GM12891 (cell line): ENCODE measurements around the gene TMX1.

Experiments
- POLR2A ChIP-seq: IDR thresholded peaks from 2 replicates; pipeline ENCODE4 v1.6.1; 2011; ENCODE audit warnings: low read depth, low read length, control low read depth
- POLR2AphosphoS5 ChIP-seq: IDR thresholded peaks from 2 replicates; pipeline ENCODE4 v1.6.1; 2011; ENCODE audit warnings: low read depth, low read length, control low read depth
- SPI1 ChIP-seq: IDR thresholded peaks from 2 replicates; pipeline ENCODE4 v1.6.1; 2011; ENCODE audit warnings: low read depth, low read length, control low read depth

GRCh38 chr14:51293912-51294389 lies 53.9 kb downstream of the TMX1 start:
- TF ChIP-seq SPI1 = no peak
- no peak for TF ChIP-seq POLR2A
- TF ChIP-seq POLR2AphosphoS5 = no peak
